ENCODE data around the gene ZMIZ1. TPM values are rescaled to one million over a fixed set of nuclear protein-coding genes. Genes with fewer than 3 reads are reported as not detected.
A peak's percentile ranks its signal among the peaks of the same experiment; 100 is the strongest.

Gene ZMIZ1
- total RNA-seq, 1 donor from 2014 or later = 6.3 TPM

DNA sequence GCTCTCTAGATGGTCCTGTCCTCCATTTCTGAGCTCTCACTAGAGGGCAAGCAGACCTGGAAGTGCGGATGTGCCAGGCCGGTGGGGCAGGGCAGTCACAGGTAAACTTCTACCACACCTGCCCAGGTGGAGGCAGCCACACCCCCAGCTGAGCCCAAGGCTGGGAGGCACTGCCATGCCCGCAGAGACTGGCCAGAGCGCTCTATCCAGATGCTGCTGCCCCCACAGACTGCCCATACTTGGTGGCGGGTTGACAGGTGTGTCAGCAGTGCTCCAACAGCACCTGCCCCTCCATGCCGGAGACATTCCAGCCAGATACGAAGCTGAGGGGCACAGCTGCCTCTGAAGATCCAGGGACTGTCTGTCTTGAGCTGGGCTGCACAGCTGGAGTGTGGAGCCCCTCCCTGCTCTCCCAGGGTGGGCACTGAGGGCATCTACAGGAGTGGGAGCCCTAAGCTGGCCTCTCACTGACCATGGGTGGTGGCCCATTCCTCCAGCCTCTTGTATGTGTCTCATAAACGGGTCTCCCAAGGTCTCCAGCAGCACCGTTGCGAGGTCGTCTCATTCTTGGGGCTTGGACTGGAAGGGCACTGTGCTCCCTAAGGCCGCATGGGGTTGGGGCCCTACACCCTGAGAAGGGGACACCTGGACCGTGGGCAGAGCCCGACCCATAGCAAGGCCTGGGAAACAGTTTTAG lies 240.4 kb downstream of the ZMIZ1 start:
- H3K4me3 ChIP-seq (ENCODE audit: low read depth, low read length) = no peak overlapping the region
- no peaks in the 10 kb centered on the region for H3K27me3 ChIP-seq (ENCODE audit: control insufficient read depth, insufficient read depth, low read length)
- DNase-seq (ENCODE audit: low read depth) (no peak), FAIRE-seq (no peak)
- peaks cover 59% of the 10 kb centered on the region for H3K36me3 ChIP-seq (ENCODE audit: control insufficient read depth, insufficient read depth, low read length)
- TF ChIP-seq, protein P1, sequence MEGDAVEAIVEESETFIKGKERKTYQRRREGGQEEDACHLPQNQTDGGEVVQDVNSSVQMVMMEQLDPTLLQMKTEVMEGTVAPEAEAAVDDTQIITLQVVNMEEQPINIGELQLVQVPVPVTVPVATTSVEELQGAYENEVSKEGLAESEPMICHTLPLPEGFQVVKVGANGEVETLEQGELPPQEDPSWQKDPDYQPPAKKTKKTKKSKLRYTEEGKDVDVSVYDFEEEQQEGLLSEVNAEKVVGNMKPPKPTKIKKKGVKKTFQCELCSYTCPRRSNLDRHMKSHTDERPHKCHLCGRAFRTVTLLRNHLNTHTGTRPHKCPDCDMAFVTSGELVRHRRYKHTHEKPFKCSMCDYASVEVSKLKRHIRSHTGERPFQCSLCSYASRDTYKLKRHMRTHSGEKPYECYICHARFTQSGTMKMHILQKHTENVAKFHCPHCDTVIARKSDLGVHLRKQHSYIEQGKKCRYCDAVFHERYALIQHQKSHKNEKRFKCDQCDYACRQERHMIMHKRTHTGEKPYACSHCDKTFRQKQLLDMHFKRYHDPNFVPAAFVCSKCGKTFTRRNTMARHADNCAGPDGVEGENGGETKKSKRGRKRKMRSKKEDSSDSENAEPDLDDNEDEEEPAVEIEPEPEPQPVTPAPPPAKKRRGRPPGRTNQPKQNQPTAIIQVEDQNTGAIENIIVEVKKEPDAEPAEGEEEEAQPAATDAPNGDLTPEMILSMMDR (IDR thresholded peaks at IDR 0.05; ENCODE audit: insufficient read depth, low read length, severe bottlenecking) = no peak

DNA sequence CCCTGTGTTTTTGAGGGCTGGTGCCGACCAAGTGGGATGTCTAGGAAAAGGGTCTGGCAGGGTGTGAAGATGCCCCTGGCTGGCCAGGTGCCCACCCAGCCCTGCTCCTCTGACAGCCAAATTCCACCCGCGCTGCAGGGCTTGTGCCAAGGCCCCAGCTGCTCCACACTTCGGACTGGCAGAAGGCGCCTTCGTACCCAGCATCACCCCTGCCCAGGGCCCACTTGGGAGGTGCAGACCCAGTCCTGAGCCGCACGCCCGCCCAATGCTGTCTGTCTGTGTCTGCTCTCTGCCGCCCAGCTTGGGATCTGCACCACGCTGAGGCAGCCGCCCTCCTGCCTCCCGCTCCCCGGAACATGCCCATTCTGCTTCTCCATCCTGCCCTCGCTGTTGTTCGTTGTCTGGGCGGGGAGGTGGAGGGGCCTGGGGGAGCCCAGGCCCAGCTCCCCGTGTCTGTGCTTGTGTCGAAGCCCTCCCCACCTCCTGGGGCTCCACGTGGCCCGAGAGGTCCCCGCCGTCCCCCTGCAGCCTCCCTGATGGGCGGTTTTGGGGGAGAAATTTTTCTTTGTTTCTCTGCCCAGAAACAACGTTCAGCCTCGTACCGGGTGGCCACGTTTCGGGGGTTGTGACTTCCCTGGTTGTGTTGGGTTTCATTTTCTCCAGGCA lies 241.6 kb downstream of the ZMIZ1 start:
- FAIRE-seq (no peak), DNase-seq (ENCODE audit: low read depth) (no peak)
- Histone ChIP-seq H3K4me3 (ENCODE audit: low read depth, low read length) (no peak overlapping the region), H3K36me3 (ENCODE audit: control insufficient read depth, insufficient read depth, low read length) (peaks cover 49% of the 10 kb centered on the region), H3K27me3 (ENCODE audit: control insufficient read depth, insufficient read depth, low read length) (no peaks in the 10 kb centered on the region)
- TF ChIP-seq, protein P1 (IDR thresholded peaks at IDR 0.05; ENCODE audit: insufficient read depth, low read length, severe bottlenecking) = no peak

DNA sequence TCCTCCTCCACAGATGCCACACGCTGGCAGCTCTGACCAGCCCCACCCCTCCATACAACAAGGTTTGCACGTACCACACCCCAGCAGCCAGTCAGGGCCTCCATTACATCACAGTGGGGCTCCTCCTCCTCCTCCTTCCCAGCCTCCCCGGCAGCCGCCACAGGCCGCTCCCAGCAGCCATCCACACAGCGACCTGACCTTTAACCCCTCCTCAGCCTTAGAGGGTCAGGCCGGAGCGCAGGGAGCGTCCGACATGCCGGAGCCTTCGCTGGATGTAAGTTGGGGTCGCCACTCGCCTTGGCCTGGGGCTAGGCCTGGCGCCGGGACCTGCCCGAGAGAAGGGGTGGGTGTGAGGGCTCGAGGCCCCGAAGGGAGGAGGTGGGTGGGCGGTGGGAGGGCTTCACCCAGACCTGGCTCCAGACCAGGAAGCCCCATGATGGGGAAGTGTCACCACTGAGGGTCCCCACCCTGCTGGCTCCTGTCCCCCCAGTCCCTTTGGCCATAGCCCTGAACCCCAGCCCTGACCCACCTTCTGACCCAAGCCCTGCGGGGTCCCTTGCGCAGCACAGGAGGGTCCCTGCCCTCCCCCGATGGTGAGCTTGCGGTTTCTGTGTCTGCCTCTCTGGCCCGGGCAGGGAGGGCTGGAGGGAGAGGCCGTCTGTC lies 242.3 kb downstream of the ZMIZ1 start:
- no peaks in the 10 kb centered on the region for H3K27me3 ChIP-seq (ENCODE audit: control insufficient read depth, insufficient read depth, low read length)
- TF ChIP-seq, protein P1 (IDR thresholded peaks at IDR 0.05; ENCODE audit: insufficient read depth, low read length, severe bottlenecking) = no peak
- FAIRE-seq (no peak), DNase-seq (ENCODE audit: low read depth) (no peak)
- no peak overlapping the region for H3K4me3 ChIP-seq (ENCODE audit: low read depth, low read length)
- H3K36me3 ChIP-seq (ENCODE audit: control insufficient read depth, insufficient read depth, low read length) = peaks cover 43% of the 10 kb centered on the region

DNA sequence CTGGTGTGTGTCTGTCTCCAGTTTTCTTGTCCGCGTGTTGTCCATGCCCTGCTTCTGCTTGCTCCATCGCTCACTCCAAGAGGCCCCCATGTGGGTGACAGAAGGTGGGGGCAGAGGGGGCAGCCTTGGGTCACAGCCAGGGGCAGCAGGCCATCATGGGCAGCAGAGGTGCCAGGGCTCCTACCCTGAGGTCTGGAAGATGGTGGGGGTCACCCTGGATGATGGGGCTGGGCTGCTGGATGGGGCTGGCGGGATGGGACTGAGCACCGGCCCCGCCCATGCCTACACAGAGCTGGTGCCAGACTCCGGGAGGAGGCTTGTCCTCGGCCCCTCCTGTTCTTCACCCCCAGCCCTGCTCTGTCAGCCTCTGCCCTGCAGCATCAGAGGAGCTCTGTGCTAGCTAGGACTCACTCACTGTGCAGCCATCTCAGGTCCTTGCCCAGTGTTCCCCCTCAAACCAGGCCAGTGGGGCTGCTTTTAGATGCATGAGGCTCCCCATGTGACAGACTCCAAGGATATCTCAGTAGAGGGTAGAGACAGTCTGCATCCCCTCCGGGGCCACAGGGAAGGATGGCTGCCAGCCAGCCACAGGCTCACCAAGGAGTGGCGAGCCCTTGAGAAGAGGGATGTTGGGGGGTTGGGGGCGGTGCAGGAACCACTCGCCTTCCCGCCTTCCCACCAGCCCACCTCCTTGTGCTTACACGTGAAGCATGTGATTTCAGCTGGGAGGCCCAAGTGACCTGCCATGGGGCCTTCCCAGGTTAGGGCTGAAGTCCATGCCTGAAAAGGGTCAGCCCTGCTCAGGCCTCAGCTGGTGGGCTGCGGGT lies 243.0 kb downstream of the ZMIZ1 start:
- peaks cover 36% of the 10 kb centered on the region for H3K36me3 ChIP-seq (ENCODE audit: control insufficient read depth, insufficient read depth, low read length)
- no peak for FAIRE-seq
- TF ChIP-seq, protein P1 (IDR thresholded peaks at IDR 0.05; ENCODE audit: insufficient read depth, low read length, severe bottlenecking) = no peak

DNA sequence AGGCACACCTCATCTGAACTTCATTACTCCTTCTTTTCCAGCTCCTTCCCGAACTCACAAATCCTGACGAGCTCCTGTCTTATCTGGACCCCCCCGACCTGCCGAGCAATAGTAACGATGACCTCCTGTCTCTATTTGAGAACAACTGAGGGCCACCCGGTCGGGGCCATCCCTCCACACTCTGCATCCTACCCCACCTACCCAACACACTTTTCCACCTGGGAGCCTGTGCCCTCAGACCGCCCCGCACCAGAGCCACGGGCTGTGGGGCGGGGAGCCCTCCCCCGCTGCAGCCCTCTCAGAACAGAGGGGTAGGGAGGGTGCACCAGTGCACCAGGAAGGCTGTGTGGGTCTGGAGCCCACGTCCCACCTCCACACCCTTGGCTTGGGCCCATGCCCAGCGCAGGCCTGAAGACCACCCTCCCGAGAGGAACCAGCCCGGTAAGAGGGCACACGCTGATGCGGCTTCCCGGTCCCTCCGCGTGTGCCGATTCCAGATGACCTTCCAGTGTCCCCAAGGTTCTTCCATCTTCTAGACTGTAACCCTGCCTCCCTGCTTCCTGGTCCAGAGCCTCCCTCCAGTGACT lies 243.9 kb downstream of the ZMIZ1 start:
- TF ChIP-seq, protein P1 (IDR thresholded peaks at IDR 0.05; ENCODE audit: insufficient read depth, low read length, severe bottlenecking) = no peak
- DNase-seq (ENCODE audit: low read depth) (no peak), FAIRE-seq (peak; percentile 7)
- Histone ChIP-seq H3K4me3 (ENCODE audit: low read depth, low read length) (no peak overlapping the region), H3K27me3 (ENCODE audit: control insufficient read depth, insufficient read depth, low read length) (no peaks in the 10 kb centered on the region), H3K36me3 (ENCODE audit: control insufficient read depth, insufficient read depth, low read length) (peaks cover 32% of the 10 kb centered on the region)

More for the DNA sequence above, 243.0 kb downstream of the ZMIZ1 start:
- H3K27me3 ChIP-seq (ENCODE audit: control insufficient read depth, insufficient read depth, low read length) = no peaks in the 10 kb centered on the region
- H3K4me3 ChIP-seq (ENCODE audit: low read depth, low read length) = no peak overlapping the region
- no peak for DNase-seq (ENCODE audit: low read depth)

Data from bronchial epithelial cell (primary cell).